ENCODE measurements around the gene LPP.
"Not testable (repeated sequence)": the region's sequence is repeated elsewhere in the genome, so short reads cannot be mapped to it uniquely, and the experiment has no call there.

The LPP gene

DNA sequence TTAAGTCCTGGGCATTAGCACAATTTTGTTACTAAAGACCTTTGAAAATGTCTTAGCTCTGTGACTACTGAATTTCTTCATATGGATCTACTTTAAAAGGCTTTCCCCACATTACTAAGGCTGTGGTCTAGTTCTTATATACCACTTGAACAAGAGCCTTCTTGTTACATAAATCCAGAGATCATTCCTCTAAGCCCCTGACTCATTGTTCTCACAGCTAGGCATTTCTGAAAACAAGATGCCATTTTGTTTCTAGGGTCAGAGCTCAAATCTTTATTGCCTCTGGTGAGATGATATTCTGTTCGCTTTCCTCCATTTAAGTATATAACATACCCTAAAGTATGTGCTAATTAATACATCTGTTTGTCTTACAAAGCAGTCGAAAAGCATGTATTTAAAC, 29.8 kb upstream of the LPP start:
- Histone ChIP-seq H2BK5ac (ENCODE audit: low read length) (no peak overlapping the region), H3K23ac (ENCODE audit: low read length) (no peak overlapping the region), H3K9ac (ENCODE audit: low read length) (no peak overlapping the region), H3K4ac (ENCODE audit: low read depth, low read length) (no peak overlapping the region), H3K27me3 (ENCODE audit: insufficient read depth, low read length, poor library complexity) (no peaks in the 10 kb centered on the region), H3K27ac (ENCODE audit: low read depth, low read length) (no peak overlapping the region), H3K79me2 (ENCODE audit: control insufficient read depth, insufficient read depth, low read length) (no peaks in the 10 kb centered on the region), H3K36me3 (ENCODE audit: control insufficient read depth, insufficient read depth, low read length) (no peaks in the 10 kb centered on the region), H2BK120ac (ENCODE audit: low read depth, low read length) (no peak overlapping the region), H3K4me1 (ENCODE audit: control insufficient read depth, low read depth, low read length) (peaks cover 7% of the 10 kb centered on the region), H3K18ac (ENCODE audit: low read length) (no peak overlapping the region), H3K56ac (ENCODE audit: low read length) (no peak overlapping the region), H2AK5ac (ENCODE audit: low read length) (no peak overlapping the region), H4K5ac (ENCODE audit: low read length) (no peak overlapping the region), H4K8ac (ENCODE audit: low read depth, low read length) (no peak overlapping the region), H3K79me1 (ENCODE audit: low read length) (no peaks in the 10 kb centered on the region), H2BK15ac (replicated peaks; ENCODE audit: low read depth) (no peak overlapping the region), H3K4me2 (ENCODE audit: low read length) (no peak overlapping the region), H3K4me3 (ENCODE audit: low read length) (no peak overlapping the region)
- WGBS (ENCODE audit: extremely low coverage, insufficient coverage, low lambda C conversion rate) = no CpG with 5 or more reads among the region's 2 CpGs
- DNase-seq = no peak

DNA sequence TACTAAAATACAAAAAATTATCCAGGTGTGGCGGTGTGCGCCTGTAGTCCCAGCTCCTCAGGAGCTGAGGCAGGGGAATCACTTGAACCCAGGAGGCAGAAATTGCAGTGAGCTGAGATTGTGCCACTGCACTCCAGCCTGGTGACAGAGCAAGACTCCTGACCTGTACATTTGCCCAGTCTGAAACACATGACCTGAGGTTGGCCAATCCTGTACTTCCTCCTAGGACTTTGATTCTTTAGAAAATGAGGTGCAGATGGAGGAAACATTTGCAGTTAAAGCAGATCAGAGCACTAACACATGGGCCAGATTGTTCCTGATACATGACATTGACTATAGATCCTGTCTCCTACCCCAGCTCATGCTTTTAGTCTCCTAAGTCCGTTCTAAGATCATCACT, 28.9 kb upstream of the LPP start:
- Histone ChIP-seq H2BK120ac (ENCODE audit: low read depth, low read length) (no peak overlapping the region), H3K27ac (ENCODE audit: low read depth, low read length) (no peak overlapping the region), H3K18ac (ENCODE audit: low read length) (no peak overlapping the region), H2BK5ac (ENCODE audit: low read length) (no peak overlapping the region), H3K4me1 (ENCODE audit: control insufficient read depth, low read depth, low read length) (peaks cover 5% of the 10 kb centered on the region), H4K5ac (ENCODE audit: low read length) (no peak overlapping the region), H2AK5ac (ENCODE audit: low read length) (no peak overlapping the region), H3K56ac (ENCODE audit: low read length) (no peak overlapping the region), H3K4ac (ENCODE audit: low read depth, low read length) (no peak overlapping the region), H2BK15ac (replicated peaks; ENCODE audit: low read depth) (no peak overlapping the region), H3K36me3 (ENCODE audit: control insufficient read depth, insufficient read depth, low read length) (no peaks in the 10 kb centered on the region), H3K23ac (ENCODE audit: low read length) (no peak overlapping the region), H4K8ac (ENCODE audit: low read depth, low read length) (no peak overlapping the region), H3K4me3 (ENCODE audit: low read length) (no peak overlapping the region), H3K79me2 (ENCODE audit: control insufficient read depth, insufficient read depth, low read length) (no peaks in the 10 kb centered on the region), H3K27me3 (ENCODE audit: insufficient read depth, low read length, poor library complexity) (no peaks in the 10 kb centered on the region), H3K9ac (ENCODE audit: low read length) (no peak overlapping the region), H3K79me1 (ENCODE audit: low read length) (no peaks in the 10 kb centered on the region), H3K4me2 (ENCODE audit: low read length) (no peak overlapping the region)
- WGBS (ENCODE audit: extremely low coverage, insufficient coverage, low lambda C conversion rate) = no CpG with 5 or more reads among the region's 3 CpGs
- DNase-seq = no peak

DNA sequence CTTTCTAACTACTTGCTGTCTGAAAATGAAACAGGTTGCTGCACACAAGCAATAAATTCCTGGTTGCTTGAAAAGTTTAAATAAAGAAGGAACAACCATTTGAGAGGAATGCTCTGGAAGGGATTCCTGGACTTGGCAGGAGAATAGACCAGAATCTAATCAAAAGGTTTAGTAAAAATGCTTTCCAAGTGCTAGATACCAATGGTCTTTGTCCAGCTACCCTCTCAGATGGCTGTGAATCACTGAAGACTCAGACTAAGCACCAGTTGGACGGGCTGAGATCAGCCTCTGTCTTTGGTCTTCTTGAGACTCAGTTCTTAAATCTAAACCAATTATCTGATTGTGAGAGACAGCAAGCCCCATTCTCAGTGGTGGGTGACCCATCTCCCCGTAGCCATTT, 27.7 kb upstream of the LPP start:
- Histone ChIP-seq H2BK5ac (ENCODE audit: low read length) (no peak overlapping the region), H2AK5ac (ENCODE audit: low read length) (no peak overlapping the region), H3K23ac (ENCODE audit: low read length) (no peak overlapping the region), H3K79me1 (ENCODE audit: low read length) (no peaks in the 10 kb centered on the region), H3K9ac (ENCODE audit: low read length) (no peak overlapping the region), H3K27me3 (ENCODE audit: insufficient read depth, low read length, poor library complexity) (no peaks in the 10 kb centered on the region), H3K4ac (ENCODE audit: low read depth, low read length) (no peak overlapping the region), H2BK15ac (replicated peaks; ENCODE audit: low read depth) (no peak overlapping the region), H3K4me3 (ENCODE audit: low read length) (no peak overlapping the region), H3K18ac (ENCODE audit: low read length) (no peak overlapping the region), H3K56ac (ENCODE audit: low read length) (no peak overlapping the region), H3K4me2 (ENCODE audit: low read length) (no peak overlapping the region), H3K4me1 (ENCODE audit: control insufficient read depth, low read depth, low read length) (no peaks in the 10 kb centered on the region), H2BK120ac (ENCODE audit: low read depth, low read length) (no peak overlapping the region), H3K27ac (ENCODE audit: low read depth, low read length) (no peak overlapping the region), H3K36me3 (ENCODE audit: control insufficient read depth, insufficient read depth, low read length) (no peaks in the 10 kb centered on the region), H4K5ac (ENCODE audit: low read length) (no peak overlapping the region), H3K79me2 (ENCODE audit: control insufficient read depth, insufficient read depth, low read length) (no peaks in the 10 kb centered on the region), H4K8ac (ENCODE audit: low read depth, low read length) (no peak overlapping the region)
- WGBS (ENCODE audit: extremely low coverage, insufficient coverage, low lambda C conversion rate) = no CpG with 5 or more reads among the region's 2 CpGs
- no peak for DNase-seq

DNA sequence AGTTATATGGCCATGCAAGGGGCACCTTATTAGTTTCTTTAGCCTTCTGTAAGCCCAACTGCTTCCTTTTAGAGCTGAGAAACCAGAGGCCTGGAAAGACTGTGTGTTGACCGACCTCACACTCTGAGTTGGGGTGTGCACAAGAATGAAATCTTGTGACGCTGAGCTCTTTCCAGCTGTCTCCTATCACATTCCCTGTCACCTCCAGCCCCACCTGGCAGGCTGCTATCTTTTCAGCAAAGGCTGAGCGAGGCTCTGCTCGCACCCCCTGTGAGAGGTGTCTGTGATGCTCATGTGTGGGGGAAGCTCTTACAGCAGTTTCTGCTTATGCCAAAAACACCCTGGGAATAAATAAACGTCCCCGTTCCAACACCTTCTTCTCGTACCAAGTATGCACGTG, 27.0 kb upstream of the LPP start:
- no peak overlapping the region for H3K18ac ChIP-seq (ENCODE audit: low read length)
- no peak overlapping the region for H3K4me3 ChIP-seq (ENCODE audit: low read length)
- H3K9ac ChIP-seq (ENCODE audit: low read length) = no peak overlapping the region
- H2BK120ac ChIP-seq (ENCODE audit: low read depth, low read length) = no peak overlapping the region
- WGBS (ENCODE audit: extremely low coverage, insufficient coverage, low lambda C conversion rate) = no CpG with 5 or more reads among the region's 8 CpGs
- no peak overlapping the region for H2BK5ac ChIP-seq (ENCODE audit: low read length)
- no peak overlapping the region for H4K8ac ChIP-seq (ENCODE audit: low read depth, low read length)
- H3K23ac ChIP-seq (ENCODE audit: low read length) = no peak overlapping the region
- no peak overlapping the region for H4K5ac ChIP-seq (ENCODE audit: low read length)
- H3K4me1 ChIP-seq (ENCODE audit: control insufficient read depth, low read depth, low read length) = no peaks in the 10 kb centered on the region
- no peaks in the 10 kb centered on the region for H3K36me3 ChIP-seq (ENCODE audit: control insufficient read depth, insufficient read depth, low read length)
- peak; percentile 63 for DNase-seq
- H3K27ac ChIP-seq (ENCODE audit: low read depth, low read length) = no peak overlapping the region
- H3K27me3 ChIP-seq (ENCODE audit: insufficient read depth, low read length, poor library complexity) = no peaks in the 10 kb centered on the region
- no peak overlapping the region for H3K4me2 ChIP-seq (ENCODE audit: low read length)
- no peak overlapping the region for H3K56ac ChIP-seq (ENCODE audit: low read length)
- no peaks in the 10 kb centered on the region for H3K79me2 ChIP-seq (ENCODE audit: control insufficient read depth, insufficient read depth, low read length)
- H3K79me1 ChIP-seq (ENCODE audit: low read length) = no peaks in the 10 kb centered on the region
- no peak overlapping the region for H3K4ac ChIP-seq (ENCODE audit: low read depth, low read length)
- no peak overlapping the region for H2BK15ac ChIP-seq (replicated peaks; ENCODE audit: low read depth)
- no peak overlapping the region for H2AK5ac ChIP-seq (ENCODE audit: low read length)

DNA sequence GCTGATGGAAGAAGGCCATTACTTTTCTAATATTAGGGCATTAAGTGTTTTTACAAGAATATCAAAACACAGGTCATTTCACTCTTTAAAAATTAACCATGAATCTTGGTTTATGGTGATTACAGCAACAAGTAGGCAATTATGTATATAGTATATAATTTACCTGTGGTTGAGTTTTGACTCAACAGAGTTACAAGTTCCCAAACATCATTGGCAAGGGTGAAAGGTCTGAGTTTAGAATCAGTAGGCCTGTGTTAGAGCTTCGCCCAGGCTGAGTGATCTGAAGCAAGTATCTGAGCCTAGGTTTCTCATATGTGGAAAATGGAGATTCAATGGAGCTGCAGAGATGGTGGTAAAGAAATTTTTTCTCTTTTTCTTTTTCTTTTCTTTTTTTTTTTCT, 25.1 kb upstream of the LPP start:
- H3K56ac ChIP-seq (ENCODE audit: low read length) = no peak overlapping the region
- DNase-seq = no peak
- no peaks in the 10 kb centered on the region for H3K36me3 ChIP-seq (ENCODE audit: control insufficient read depth, insufficient read depth, low read length)
- H3K4me2 ChIP-seq (ENCODE audit: low read length) = no peak overlapping the region
- H4K8ac ChIP-seq (ENCODE audit: low read depth, low read length) = no peak overlapping the region
- H2BK120ac ChIP-seq (ENCODE audit: low read depth, low read length) = no peak overlapping the region
- no CpG with 5 or more reads among the region's 1 CpG for WGBS (ENCODE audit: extremely low coverage, insufficient coverage, low lambda C conversion rate)
- no peak overlapping the region for H4K5ac ChIP-seq (ENCODE audit: low read length)
- H3K9ac ChIP-seq (ENCODE audit: low read length) = no peak overlapping the region
- H3K18ac ChIP-seq (ENCODE audit: low read length) = no peak overlapping the region
- H3K4ac ChIP-seq (ENCODE audit: low read depth, low read length) = no peak overlapping the region
- no peaks in the 10 kb centered on the region for H3K4me1 ChIP-seq (ENCODE audit: control insufficient read depth, low read depth, low read length)
- H2BK5ac ChIP-seq (ENCODE audit: low read length) = no peak overlapping the region
- H3K27ac ChIP-seq (ENCODE audit: low read depth, low read length) = no peak overlapping the region
- no peaks in the 10 kb centered on the region for H3K79me2 ChIP-seq (ENCODE audit: control insufficient read depth, insufficient read depth, low read length)
- H3K27me3 ChIP-seq (ENCODE audit: insufficient read depth, low read length, poor library complexity) = no peaks in the 10 kb centered on the region
- no peaks in the 10 kb centered on the region for H3K79me1 ChIP-seq (ENCODE audit: low read length)
- H2AK5ac ChIP-seq (ENCODE audit: low read length) = no peak overlapping the region
- H3K23ac ChIP-seq (ENCODE audit: low read length) = no peak overlapping the region
- H2BK15ac ChIP-seq (replicated peaks; ENCODE audit: low read depth) = no peak overlapping the region
- no peak overlapping the region for H3K4me3 ChIP-seq (ENCODE audit: low read length)

DNA sequence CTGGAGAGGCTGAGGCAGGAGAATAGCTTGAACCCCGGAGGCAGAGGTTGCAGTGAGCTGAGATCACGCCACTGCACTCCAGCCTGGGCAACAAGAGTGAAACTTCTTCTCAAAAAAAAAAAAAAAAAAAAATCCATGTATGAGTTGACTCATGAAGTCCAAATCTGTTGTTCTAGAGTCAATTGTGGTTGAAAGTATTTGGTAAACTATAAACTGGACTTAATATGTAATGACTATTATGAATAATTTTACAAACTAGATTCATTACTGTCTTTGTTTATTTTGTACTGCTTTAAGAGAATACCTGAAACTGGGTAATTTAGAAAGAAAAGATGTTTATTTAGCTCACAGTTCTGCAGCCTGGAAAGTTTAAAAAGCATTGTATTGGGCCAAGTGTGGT, 22.9 kb upstream of the LPP start:
- not testable (repeated sequence) for H3K79me2 ChIP-seq (ENCODE audit: control insufficient read depth, insufficient read depth, low read length); H2BK15ac ChIP-seq (replicated peaks; ENCODE audit: low read depth); H4K5ac ChIP-seq (ENCODE audit: low read length); H2BK120ac ChIP-seq (ENCODE audit: low read depth, low read length); H3K27me3 ChIP-seq (ENCODE audit: insufficient read depth, low read length, poor library complexity); H3K9ac ChIP-seq (ENCODE audit: low read length); H3K4ac ChIP-seq (ENCODE audit: low read depth, low read length); H4K8ac ChIP-seq (ENCODE audit: low read depth, low read length); DNase-seq; H3K4me1 ChIP-seq (ENCODE audit: control insufficient read depth, low read depth, low read length); H3K4me2 ChIP-seq (ENCODE audit: low read length); H3K18ac ChIP-seq (ENCODE audit: low read length); H3K56ac ChIP-seq (ENCODE audit: low read length); H3K4me3 ChIP-seq (ENCODE audit: low read length); H3K23ac ChIP-seq (ENCODE audit: low read length); H3K79me1 ChIP-seq (ENCODE audit: low read length); H3K36me3 ChIP-seq (ENCODE audit: control insufficient read depth, insufficient read depth, low read length); H3K27ac ChIP-seq (ENCODE audit: low read depth, low read length); H2BK5ac ChIP-seq (ENCODE audit: low read length); H2AK5ac ChIP-seq (ENCODE audit: low read length)
- WGBS (ENCODE audit: extremely low coverage, insufficient coverage, low lambda C conversion rate) = no CpG with 5 or more reads among the region's 2 CpGs
